NCI-H2029 treated with DMSO at 0.1 percent for 48 hours (cell line): Measurements from ENCODE around the gene ACOT8.
"Not testable (repeated sequence)": the region's sequence is repeated elsewhere in the genome, so short reads cannot be mapped to it uniquely, and the experiment has no call there.

Experiments used
- DNase-seq: peaks from one replicate; lab custom pipeline; 2025; lab: John Stamatoyannopoulos, UW

ACOT8 gene

DNA sequence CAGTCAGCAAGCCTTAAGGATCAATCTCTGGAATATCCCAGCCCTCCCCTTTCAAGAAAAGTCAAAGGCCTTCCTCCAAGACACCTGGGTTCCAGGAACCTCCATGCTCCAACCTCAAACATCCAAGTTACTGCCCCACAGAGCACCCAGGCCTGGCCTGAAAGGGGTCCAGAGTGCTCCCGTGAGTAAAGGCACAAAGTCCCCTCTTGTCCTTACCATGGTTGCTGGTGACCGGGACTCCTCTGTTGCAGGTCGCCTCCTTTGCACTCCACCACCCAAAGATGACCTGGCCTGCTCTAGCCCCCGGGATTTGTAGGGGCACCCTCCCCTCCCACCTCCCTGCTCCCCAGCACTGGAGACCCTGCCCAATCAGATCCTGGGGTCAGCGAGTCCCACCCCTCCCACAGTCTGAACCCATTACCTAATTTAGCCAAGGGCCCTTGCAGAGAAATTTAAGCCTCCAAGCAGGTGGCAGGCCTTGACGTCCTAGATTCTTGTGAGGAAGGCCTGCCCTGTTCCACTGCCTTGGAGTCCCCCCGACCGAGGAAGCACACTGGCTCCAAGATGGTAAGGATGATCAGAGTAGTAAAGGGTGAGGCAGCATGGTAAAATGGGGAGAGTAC lies 30.1 kb downstream of the ACOT8 start, which contains the start of gene TNNC2:
Gene TNNC2 (minus strand): TSS at position 283 of the 623 bp plus-strand sequence. CDS start 64 bp downstream, at position 219.
- DNase-seq: no peak

DNA sequence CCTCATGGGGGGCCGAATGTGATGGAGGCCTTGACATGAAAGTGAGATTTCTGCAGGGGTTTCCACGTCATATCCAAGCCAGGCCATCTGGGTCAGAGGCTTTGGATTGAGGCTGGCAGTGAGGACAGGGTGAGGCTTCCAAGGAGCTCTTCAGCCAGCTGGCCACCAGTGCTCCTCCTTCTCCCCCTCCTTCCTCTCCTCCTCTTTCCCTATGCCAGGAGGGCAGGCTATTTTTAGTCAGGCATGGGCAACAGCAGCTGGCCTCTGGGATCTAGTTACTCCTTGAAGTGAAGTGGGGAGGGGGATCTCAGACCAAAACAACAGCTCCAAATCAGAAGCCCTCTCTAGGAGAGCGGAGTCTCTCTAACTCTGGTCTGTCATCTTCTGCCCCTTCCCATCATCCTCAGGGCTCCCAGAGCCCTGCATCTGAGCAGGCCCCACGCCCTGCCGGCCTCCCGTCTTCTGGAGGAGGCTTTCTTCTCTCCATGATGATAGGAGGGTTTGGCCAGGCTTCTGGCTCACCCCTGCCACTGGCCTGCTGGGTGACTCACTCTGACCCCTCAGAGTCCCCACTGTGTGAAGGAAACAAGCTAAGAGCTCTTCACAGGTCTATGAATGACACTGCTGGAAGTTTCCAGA lies 30.7 kb downstream of the ACOT8 start:
- DNase-seq: no peak

DNA sequence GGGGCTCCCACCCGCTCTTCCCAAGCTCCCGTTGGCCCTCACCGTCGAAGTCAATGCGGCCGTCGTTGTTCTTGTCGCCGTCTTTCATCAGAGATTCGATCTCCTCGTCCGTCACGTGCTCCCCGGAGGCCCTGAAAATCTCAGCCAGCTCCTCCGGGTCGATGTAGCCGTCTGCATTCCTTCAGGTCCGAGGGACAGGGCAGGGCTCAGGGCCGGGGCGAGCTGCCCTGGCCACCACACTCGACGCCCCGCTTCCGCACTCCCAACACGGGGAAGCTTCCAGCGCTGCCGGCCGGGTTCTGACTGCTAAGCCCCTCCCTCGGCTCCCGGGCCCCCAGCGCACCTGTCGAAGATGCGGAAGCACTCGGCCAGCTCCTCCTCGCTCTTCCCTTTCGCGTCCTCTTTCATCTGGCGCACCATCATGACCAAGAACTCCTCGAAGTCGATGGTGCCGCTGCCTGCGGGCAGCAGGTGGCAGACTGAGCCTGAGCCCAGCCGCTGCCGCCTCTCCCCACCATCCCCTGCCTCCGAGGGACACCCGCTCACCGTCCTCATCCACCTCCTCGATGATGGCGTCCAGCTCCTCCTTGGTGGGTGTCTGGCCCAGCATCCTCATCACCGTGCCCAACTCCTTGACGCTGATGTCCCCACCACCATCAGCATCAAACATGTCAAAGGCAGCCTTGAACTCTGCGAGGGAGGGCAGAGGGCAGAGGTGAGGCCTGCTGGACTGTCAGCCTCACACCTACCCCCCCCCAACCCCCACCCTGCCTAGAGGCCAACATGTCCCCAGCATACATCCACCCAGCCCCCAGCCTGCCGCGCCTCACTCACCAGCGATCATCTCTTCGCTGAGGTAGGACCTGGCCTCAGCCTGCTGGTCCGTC lies 33.0 kb downstream of the ACOT8 start:
- peak; percentile 17 for DNase-seq

DNA sequence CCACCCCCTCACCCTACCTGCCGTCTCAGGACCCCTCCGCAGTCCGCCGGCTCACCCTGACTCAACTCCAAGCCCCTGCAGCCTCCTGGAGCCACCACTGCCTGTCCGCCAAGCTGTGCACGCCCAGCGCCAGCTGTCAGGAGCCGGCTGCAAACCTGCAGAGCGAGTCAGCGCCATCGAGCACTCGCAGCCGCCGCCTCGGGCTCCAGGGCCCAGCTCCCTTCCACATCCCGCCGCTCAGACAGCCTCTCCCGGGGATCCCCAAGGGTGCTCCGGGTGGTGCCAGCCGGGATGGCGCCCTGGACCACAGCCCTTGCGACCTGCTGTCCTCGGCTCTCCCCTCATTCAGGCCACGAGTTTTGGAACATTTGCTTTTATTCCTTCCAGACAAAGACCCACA lies 34.3 kb downstream of the ACOT8 start:
- DNase-seq: no peak

DNA sequence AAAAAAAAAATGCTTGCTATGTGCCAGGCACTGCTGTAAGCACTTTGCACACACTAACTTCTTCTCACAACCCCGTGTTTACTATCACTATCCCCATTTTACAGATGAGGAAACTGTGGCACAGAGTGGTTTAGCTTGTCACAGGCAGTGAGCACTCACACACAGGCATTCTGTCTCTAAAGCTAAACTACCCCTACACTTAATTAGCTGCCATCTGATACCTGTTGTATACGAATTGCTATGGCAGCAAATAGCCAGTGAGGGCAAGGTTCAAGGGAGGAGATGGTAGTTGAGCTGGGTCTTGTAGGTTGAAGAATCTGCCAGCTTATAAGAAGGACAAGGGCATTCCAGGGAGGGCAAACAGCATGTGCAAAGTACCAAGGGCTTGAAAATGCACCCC lies 35.2 kb downstream of the ACOT8 start:
- DNase-seq: no peak

DNA sequence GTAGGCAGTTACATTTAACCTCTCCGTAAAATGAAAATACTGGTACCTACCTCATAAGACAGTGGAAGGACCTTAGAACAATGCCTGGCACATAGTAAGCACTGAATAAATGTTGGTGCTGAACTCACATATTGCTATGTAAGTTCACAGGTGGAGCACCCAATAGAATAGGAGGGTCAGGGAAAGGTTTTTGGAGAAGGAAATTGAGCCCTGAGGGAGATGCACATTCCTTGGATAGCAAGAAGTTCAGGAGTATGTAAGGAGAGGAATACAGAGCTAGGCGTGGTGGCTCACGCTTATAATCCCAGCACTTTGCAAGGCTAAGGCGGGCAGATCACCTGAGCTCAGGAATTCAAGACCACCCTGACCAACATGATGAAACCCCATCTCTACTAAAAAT lies 37.7 kb downstream of the ACOT8 start:
- no peak for DNase-seq

DNA sequence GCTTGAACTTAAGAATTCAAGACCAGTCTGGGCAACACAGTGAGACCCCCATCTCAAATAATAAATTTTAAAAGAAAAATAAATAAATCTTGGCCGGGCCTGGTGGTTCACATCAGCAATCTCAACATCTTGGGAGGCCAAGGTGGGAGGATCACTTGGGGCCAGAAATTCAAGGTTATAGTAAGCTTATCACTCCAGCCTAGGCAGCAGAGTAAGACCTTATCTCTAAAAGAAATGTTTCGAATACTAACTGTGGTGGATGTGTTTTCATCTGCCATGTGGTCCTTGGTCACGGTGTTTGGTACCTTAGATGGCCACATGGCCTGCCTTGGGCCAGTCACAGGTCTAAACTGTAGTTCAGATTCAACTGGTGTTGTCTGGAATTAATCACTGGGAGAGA lies 39.0 kb downstream of the ACOT8 start:
- no peak for DNase-seq

DNA sequence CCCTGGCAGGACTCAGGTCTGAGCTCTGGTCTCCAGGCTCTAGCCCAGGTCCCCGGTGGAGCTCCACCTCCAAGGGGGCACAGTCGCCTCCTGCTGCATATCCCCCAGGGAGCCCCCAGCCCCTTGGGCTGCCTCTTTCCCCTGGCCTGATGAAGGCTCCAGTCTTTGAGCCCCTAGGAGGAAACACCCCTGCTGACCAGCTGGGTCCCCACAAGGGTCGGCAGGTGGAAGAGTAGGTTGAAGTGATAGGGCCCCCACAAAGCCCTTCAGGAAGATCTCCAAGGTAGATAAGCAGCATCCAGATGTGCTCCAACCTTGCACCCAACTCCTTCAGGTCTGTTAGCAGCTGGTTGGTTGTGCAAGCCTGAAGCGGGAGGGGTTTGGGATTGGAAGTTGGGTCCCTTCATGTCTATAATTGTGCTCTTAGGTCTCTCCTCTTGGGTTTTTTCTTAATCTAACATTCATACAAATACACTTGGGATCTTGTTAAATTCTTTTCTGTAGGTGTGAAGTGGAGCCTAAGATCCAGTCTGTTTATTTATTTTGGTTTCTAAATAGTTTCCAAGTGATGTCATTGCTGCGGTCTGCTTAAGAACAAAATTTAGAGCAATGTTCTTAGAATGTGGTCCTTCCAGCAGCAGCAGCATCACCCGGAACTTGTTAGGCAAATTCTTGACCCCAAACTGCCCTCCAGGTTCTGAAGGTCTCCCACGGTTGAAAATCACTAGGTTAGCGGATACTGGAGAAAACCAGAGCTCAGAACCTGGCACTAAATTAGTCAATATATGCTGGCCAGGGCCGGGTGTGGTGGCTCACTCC lies 39.6 kb downstream of the ACOT8 start:
- no peak for DNase-seq

DNA sequence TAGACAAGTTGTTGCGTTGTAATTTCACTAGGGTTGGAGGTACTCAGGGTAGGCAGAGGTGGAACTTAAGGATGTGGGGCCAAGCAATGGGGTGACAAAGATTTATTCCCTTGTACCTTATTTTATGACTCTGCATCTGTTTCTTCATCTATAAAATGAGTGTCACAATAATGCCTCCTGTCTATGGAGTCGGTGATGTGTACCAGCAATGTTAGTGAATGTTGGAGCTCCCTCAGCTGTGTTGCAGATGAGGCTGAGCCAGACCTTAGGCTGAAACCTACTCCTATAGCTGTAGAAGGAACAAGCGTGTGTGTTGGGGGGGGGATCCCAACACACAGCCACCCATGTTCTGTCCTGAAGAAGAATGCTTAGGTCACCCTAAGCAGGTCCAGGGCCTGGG lies 40.2 kb downstream of the ACOT8 start:
- no peak for DNase-seq

DNA sequence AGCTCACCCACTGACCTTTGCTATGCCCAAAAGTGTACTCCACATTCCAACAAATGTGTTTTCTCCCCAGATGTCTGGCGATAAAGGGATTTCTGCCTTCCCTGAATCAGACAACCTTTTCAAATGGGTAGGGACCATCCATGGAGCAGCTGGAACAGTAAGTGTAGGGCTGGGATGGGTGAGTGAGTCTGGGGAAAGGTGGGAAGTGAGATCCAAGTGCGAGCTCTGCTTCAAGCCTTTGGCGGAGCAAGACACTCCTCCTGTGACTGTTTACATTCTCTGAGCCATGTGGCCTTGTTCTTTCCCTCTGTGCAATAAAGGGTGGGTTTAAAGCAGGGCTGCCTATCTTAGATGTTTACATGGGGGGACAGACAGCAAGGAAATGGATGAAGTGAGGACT lies 42.9 kb downstream of the ACOT8 start:
- no peak for DNase-seq

DNA sequence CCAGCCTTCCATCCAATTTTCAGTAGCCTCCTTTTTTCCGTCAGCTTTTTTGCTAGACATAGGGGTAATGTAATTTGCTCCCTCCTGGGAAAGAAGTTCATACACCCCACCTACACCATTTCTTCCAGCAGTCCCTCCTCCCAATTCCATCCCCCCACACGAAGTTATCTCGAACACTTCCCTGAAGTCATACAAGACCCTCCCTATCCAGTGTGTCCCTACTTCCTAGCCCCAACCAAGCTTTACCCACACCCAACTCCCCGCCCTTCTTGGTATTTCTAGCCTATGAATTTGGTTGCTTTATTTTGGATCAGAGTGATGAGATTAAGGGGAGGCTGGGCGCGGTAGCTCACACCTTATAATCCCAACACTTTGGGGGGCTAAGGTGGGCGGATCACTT lies 43.7 kb downstream of the ACOT8 start:
- DNase-seq: no peak

DNA sequence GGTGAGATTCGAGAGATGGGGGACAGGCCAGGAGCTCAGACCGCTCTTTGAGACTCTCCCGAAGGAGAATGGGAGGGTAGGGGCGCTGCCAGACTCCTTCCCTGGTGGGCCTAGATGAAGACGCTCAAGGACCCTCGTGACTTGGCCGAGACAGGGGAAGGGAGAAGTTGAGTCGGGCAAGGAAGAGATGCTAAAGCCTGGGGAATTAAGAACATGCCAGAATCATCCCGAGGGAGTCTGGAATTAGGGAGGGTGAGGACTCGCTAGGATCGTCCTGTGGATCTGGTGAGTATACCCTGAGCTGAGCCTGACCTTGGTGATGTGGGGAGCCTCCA lies 44.2 kb downstream of the ACOT8 start:
- DNase-seq: no peak

DNA sequence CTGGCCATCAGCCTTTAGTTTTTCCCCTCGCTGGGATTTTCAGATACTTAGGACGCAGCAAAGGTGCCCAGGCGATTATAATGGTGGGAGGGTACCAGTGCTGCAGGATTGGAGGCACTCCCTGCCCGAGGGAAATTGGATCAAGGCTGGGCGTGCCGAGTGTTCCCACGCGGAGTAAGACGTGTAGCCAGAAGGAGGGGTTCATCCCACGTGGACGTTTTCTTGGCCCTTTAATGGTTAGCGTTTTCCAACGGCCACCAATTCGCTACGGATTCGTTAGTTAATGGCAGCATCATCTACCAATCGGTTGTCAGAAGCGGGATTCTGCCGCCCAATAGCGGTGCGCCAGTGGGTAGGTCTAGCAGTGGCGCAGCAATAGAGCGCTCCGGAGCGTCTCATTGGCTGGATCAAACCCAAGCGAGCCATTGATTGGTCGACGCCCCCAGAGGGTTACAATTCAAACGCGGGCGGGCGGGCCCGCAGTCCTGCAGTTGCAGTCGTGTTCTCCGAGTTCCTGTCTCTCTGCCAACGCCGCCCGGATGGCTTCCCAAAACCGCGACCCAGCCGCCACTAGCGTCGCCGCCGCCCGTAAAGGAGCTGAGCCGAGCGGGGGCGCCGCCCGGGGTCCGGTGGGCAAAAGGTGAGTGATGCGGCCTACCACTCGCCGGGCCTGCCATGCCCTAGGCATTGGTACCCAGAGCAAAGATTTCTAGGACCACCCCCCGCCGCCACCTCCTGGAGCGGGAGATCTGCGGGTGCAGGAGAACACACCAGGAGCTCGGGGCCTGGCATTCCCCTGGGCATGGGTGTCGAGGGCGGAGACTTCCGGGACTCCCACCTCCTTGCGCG lies 44.8 kb downstream of the ACOT8 start, which contains the start of gene UBE2C:
Gene UBE2C (plus strand): TSS at position 488 of the 849 bp plus-strand sequence. CDS start 52 bp downstream, at position 540.
- peak; percentile 97 for DNase-seq

DNA sequence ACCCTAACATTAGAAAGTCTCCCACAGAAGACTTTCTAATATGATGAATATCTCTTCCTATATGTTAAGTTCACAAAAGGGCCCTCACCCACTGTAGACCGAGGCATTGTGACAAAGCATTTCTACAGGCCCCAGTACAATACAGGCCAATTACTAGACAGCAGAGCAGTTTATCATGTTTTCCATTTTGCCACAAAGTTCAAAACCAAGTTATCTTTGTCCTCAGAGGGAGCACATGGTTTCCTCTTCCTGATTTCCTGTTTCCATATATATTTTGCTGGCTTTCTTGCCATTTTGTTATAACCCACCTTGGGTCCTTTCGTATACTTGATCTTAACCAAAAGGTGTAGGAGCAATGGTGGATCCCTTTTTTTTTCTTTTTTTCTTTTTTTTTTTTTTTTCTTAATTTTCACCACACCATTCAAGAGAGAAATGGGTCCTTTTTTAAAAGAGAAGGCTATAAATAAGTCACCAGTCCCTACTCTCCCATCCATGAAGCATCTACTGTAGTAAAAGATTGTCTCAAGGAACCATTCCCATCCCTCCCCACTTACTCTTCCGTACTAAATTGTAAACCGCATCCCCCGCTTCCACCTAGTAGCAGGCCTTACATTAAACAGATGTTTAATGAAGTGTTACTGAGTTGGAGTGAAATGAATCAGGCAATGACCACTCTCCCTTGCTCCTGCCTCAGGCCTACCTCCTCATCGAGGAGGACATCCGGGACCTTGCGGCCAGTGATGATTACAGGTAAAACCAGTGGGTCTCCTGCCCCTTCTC lies 46.8 kb downstream of the ACOT8 start:
- no peak for DNase-seq

DNA sequence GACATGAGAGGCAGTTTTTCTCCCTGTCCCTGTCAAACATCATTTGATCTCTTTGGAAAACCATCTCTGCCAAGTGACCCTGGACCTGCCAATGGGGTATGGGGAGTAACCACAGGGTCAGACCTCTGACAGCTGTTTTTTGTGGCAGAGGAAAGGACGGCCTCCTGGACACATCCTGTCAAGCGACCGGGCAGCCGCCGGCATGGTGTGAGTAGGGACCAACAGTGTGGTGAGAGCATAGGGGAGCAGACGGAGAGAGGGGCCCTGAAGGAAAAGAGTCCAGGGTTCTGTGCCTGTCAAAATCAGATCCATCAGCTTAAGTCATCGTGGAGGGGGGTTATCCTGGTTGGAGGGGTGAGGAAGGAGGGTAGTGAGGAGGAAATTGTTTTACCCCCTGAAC lies 55.3 kb downstream of the ACOT8 start:
- DNase-seq: no peak

DNA sequence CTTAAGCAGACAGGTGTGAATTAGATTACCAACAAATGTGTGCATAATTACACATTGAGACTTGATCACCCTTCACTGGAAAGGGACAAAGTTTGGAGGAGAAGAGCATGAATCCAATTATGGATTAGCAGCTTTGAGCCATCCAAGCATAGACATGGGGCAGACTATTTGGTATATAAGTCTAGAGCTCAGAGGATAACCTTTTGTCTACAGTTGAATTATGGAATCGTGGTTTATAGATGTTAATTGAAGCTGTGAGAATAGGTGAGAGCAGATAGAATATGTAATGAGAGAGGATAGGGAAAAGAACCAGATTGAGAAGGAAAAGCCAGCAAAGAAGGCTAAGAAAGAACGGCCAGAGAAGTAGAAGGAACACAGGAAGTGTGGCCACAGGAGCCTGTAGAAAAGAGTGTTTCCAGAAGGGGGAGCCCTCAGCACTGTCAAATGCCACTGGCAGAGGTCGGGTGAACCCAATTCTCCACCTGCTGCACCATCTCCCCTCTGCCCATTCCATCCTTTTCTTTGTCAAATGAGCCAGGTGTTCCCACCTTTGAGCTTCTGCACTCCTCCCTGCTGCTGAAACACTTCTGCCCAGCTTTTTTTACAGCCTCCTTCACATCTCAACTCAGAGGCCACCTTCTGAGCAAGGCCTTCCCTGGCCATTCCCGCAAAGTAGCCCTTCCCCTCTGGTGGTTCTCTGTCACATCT lies 58.1 kb downstream of the ACOT8 start:
- peak; percentile 47 for DNase-seq

DNA sequence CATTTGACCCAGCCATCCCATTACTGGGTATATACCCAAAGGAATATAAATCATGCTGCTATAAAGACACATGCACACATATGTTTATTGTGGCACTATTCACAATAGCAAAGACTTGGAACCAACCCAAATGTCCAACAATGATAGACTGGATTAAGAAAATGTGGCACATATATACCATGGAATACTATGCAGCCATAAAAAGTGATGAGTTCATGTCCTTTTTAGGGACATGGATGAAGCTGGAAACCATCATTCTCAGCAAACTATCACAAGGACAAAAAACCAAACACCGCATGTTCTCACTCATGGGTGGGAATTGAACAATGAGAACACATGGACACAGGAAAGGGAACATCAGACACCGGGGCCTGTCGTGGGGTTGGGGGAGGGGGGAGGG lies 59.2 kb downstream of the ACOT8 start:
- not testable (repeated sequence) for DNase-seq

DNA sequence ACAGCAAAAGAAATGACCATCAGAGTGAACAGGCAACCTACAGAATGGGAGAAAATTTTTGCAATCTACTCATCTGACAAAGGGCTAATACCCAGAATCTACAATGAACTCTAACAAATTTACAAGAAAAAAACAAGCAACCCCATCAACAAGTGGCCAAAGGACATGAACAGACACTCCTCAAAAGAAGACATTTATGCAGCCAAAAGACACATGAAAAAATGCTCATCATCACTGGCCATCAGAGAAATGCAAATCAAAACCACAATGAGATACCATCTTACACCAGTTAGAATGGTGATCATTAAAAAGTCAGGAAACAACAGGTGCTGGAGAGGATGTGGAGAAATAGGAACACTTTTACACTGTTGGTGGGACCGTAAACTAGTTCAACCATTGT lies 59.7 kb downstream of the ACOT8 start:
- DNase-seq: not testable (repeated sequence)

DNA sequence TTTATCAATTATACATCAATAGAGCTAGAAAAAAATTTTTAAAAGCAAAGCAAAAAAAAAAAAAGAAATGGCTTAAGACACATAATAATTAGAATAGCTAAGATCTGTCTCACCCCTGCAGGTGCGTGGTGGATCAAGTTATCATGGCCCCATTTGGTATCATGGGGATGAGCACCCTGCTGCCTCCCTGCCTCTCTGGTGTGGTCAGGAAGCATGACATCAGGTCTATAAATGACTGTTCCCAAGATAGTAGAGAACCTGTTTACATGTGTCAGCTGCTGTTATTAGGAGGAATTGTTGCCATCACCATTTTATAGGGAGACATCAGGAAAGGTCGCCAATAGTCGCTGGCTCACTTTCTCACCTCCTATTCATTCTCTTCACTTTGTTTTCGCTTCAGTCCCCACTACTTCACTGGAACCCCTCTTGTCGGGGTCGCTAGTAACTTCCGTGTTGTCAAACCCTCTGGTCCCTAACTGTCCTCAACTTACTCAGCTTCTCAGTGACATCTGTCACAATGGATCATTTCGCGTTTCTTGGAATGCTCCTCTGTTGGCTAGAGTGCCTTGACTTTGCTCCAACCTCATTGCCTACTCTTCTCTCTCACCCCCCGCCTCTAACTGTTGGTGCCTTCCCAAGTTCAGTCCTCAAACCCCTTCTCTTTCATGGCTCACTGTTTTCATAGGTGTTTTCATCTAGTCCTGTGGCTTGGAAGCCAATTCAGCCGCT lies 60.7 kb downstream of the ACOT8 start:
- no peak for DNase-seq
